ENCODE measurements around the gene ZNF93.
"Not testable (repeated sequence)": the region's sequence is repeated elsewhere in the genome, so short reads cannot be mapped to it uniquely, and the experiment has no call there.

Gene ZNF93

DNA sequence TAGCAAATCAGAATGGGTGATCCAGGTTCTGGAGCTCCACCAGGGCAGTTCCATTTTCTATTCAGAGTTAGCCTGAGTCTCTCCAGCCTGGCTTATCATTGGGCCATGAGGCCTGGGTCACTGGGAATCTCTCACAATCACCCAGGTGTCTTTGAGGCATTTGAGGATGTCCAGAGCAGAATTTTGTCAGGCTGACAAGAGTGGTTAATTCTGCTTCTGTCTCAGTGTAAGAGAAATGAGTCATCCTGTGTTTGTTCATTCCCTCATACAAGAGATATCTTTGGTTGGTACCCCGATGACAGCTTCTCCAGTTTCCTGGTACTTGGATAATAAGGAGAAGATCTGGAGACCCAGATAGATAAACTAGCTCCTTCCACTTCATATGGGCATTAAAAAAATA lies 10.4 kb downstream of the ZNF93 start:
- DNase-seq (ENCODE audit: low read depth), result no peak
- H3K4me3 ChIP-seq (ENCODE audit: low read length), result no peak overlapping the region
- TF ChIP-seq, protein P1, sequence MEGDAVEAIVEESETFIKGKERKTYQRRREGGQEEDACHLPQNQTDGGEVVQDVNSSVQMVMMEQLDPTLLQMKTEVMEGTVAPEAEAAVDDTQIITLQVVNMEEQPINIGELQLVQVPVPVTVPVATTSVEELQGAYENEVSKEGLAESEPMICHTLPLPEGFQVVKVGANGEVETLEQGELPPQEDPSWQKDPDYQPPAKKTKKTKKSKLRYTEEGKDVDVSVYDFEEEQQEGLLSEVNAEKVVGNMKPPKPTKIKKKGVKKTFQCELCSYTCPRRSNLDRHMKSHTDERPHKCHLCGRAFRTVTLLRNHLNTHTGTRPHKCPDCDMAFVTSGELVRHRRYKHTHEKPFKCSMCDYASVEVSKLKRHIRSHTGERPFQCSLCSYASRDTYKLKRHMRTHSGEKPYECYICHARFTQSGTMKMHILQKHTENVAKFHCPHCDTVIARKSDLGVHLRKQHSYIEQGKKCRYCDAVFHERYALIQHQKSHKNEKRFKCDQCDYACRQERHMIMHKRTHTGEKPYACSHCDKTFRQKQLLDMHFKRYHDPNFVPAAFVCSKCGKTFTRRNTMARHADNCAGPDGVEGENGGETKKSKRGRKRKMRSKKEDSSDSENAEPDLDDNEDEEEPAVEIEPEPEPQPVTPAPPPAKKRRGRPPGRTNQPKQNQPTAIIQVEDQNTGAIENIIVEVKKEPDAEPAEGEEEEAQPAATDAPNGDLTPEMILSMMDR (conservative IDR thresholded peaks at IDR 0.05; ENCODE audit: low read depth, low read length), result no peak

DNA sequence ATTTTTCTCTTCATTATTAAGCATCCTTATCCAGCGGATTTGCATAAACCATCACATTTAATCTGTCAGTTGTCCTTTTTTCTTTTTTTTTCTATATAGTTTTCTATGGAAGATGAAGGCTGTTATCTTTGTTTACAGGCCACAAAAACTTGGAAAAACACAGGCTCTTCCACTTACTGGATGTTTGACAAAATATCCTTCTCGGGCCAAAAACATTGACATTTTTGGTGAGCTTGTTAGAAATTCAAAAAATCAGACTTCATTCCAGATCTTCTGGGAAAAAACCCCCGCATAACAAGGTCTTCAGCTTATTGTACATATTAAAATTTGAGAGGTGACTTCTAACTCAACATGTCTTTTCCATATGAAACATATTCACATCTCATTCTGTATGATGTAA lies 13.8 kb downstream of the ZNF93 start:
- DNase-seq (ENCODE audit: low read depth), result no peak
- TF ChIP-seq, protein P1 (conservative IDR thresholded peaks at IDR 0.05; ENCODE audit: low read depth, low read length), result no peak
- no peak overlapping the region for H3K4me3 ChIP-seq (ENCODE audit: low read length)

DNA sequence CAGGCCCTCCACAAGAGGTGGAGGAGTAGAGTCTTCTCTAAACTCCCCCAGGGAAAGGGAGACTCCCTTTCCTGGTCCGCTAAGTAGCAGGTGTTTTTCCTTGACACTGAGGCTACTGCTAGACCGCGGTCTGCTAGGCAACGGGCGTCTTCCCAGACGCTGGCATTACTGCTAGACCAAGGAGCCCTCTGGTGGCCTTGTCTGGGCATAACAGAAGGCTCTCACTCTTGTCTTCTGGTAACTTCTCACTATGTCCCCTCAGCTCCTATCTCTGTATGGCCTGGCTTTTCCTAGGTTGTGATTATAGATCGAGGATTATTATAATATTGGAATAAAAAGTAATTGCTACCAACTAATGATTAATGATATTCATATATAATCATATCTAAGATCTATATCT lies 29.7 kb downstream of the ZNF93 start:
- H3K4me3 ChIP-seq (ENCODE audit: low read length); DNase-seq (ENCODE audit: low read depth): not testable (repeated sequence)

DNA sequence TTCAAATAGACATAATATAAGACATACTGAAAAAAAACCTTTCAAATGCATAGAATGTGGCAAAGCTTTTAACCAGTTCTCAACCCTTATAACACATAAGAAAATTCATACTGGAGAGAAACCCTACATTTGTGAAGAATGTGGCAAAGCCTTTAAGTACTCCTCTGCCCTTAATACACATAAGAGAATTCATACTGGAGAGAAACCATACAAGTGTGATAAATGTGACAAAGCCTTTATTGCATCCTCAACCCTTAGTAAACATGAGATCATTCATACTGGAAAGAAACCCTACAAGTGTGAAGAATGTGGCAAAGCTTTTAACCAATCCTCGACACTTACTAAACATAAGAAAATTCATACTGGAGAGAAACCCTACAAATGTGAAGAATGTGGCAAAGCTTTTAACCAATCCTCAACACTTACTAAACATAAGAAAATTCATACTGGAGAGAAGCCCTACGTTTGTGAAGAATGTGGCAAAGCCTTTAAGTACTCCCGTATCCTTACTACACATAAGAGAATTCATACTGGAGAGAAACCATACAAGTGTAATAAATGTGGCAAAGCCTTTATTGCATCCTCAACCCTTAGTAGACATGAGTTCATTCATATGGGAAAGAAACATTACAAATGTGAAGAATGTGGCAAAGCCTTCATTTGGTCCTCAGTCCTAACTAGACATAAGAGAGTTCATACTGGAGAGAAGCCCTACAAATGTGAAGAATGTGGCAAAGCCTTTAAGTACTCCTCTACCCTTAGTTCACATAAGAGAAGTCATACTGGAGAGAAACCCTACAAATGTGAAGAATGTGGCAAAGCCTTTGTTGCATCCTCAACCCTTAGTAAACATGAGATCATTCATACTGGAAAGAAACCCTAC lies 32.9 kb downstream of the ZNF93 start:
- H3K4me3 ChIP-seq (ENCODE audit: low read length); DNase-seq (ENCODE audit: low read depth): not testable (repeated sequence)

DNA sequence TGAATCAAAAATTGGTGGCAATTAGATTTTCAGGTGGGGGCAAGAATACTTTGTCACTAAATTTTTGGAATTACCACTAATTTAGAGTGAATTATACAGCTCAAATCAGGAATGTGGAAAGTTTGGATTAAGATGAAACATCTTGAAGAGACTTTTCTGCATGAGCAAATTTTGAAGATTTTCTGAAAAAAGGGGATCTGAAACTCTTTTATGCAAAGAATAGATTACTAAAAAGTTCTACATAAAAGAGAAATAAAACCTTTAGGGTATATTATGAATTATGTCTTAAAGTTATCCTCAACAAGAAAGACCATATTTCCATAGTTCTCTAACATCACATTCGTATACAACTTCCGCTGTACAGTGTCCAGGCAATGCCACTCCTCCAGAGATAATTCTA lies 36.7 kb downstream of the ZNF93 start:
- DNase-seq (ENCODE audit: low read depth), result no peak
- TF ChIP-seq, protein P1 (conservative IDR thresholded peaks at IDR 0.05; ENCODE audit: low read depth, low read length), result no peak
- H3K4me3 ChIP-seq (ENCODE audit: low read length), result no peak overlapping the region

DNA sequence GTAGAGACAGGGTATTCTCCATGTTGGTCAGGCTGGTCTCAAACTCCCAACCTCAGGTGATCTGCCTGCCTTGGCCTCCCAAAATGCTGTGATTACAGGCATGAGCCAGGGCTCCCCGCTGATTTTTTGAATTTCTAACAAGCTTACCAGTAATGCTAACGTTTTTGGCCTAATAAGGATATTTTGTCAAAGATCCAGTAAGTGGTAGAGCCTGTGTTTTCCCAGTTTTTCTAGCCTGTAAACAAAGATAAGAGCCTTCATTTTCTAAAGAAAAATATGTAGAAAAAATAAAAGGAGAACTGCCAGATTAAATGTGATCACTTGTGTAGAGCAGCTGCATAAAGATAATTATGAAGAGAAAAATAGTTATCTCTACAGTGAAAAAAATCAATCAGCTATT lies 37.7 kb downstream of the ZNF93 start:
- DNase-seq (ENCODE audit: low read depth), result no peak
- no peak overlapping the region for H3K4me3 ChIP-seq (ENCODE audit: low read length)
- TF ChIP-seq, protein P1 (conservative IDR thresholded peaks at IDR 0.05; ENCODE audit: low read depth, low read length), result no peak

DNA sequence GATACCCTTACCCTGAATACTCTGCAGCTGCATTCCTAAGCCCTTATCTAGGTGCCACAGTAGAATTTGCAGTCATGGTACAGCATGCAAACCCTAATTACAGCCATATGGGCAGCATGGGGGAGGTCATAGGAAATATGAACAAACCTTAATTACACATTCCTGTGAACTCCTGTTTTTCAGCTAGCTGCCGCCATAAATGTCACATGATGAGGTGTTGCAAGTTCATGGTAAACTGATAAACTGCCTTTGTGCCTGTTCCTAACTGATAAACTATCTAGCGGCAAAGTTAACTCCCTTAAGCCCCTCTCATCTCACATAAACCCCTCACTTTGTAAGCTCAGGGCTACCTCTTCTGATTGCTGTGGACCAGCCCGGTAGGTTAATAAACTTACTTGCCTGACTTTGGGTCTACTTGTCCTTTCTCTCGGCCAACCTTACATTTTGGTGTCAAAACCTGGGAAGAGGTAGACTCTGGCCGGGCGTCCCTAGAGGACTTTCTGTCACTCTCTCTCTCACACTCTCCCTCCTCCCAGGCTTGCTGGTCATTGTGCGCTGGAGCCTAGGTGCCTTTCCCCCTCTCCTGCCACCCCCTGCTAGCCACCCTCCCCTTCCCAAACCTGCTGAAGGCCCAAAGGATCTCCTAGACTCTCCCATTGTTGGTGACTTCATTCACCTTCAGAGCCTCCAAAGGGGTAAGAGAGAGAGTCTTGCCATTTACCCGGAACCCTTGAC lies 43.3 kb downstream of the ZNF93 start:
- DNase-seq (ENCODE audit: low read depth), result no peak
- no peak overlapping the region for H3K4me3 ChIP-seq (ENCODE audit: low read length)
- TF ChIP-seq, protein P1 (conservative IDR thresholded peaks at IDR 0.05; ENCODE audit: low read depth, low read length), result no peak

DNA sequence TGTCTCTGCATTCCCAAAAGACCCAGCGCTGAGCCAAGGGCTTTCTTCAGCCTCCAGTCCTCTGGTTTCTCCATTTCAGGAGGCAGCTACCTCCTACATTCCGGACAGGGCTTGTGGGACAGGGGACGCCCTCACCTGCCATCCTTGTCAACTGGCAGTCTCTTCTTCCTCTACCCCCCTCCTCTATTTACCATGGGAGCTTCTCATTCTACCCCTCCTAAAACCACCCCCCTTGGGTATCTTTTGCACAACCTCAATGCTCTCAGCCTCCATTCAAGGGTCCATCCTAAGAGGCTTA lies 43.8 kb downstream of the ZNF93 start:
- H3K4me3 ChIP-seq (ENCODE audit: low read length), result no peak overlapping the region
- TF ChIP-seq, protein P1 (conservative IDR thresholded peaks at IDR 0.05; ENCODE audit: low read depth, low read length), result no peak
- no peak for DNase-seq (ENCODE audit: low read depth)
